AG04449 (cell line): ENCODE measurements around the gene PGA5.

ENCODE experiments used
- CTCF ChIA-PET: fragments of 350-600 bp; formaldehyde crosslinking; extraction: SDS; loops from one replicate; lab custom pipeline; 2021; ENCODE audit warnings: antibody characterized with exemption; lab: Yijun Ruan, JAX
- POLR2A ChIA-PET: fragments of 400-600, 350-600 bp; formaldehyde crosslinking; extraction: SDS; loops from one replicate; lab custom pipeline; 2020; ENCODE audit warnings: antibody characterized with exemption, inconsistent platforms; lab: Yijun Ruan, JAX
- DNase-seq: peaks from one replicate; pipeline ENCODE4 v3.0.0-alpha.2; 2010; ENCODE audit warnings: low read depth, low spot score
- H3K4me3 ChIP-seq: 2 replicates; pipeline ENCODE4 v1.5.1; 2011; ENCODE audit warnings: low read depth, mild to moderate bottlenecking, control low read depth, low read length
- TF ChIP-seq, protein P1 (sequence below): IDR thresholded peaks from one replicate; pipeline ENCODE4 v1.5.1; 2011; ENCODE audit warnings: mild to moderate bottlenecking, moderate library complexity, low read length, control low read depth, inconsistent platforms; ENCODE audit not compliant: insufficient read depth; ENCODE audit errors: missing control alignments

Gene PGA5

DNA sequence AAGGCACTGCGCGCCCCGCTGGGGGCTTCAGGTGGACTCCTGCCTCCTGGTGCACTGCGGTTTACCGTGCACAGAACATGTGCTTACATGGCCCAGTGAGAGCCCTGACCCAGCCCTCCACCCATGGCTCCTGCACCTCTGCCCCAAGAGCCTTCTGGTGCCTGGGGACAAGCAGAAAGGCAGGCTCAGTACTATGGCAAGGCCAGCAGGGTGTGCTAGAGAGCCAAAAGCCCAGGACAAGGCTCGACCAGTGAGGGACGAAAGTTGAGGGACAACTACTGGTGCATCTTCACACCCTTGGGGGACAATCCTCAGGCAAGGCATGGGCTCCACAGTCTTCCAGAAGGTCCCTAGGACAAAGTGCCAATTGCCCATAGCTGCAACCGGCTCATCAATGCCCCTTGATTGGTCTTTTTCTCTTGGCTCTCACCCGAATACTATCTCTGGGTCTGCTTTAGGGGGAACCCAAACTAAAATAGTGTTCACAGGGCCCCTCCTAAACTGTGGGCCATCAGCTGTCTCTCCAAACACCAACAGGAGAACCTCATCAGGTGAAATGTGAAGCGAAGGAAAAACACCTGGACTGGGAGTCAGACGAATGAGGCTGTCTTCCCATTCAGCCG is 13.5 kb downstream of the PGA5 start:
- CTCF ChIA-PET = interaction anchor here (0.6 to 6.1 kb wide), 29 partner anchors 12 to 339 kb away, joined by 3 to 99 read pairs (median 5); partner anchors contain the start of genes TMEM216 and VWCE
- no peak overlapping the region for H3K4me3 ChIP-seq
- POLR2A ChIA-PET = no interaction called here
- no peak for DNase-seq
- TF ChIP-seq, protein P1, sequence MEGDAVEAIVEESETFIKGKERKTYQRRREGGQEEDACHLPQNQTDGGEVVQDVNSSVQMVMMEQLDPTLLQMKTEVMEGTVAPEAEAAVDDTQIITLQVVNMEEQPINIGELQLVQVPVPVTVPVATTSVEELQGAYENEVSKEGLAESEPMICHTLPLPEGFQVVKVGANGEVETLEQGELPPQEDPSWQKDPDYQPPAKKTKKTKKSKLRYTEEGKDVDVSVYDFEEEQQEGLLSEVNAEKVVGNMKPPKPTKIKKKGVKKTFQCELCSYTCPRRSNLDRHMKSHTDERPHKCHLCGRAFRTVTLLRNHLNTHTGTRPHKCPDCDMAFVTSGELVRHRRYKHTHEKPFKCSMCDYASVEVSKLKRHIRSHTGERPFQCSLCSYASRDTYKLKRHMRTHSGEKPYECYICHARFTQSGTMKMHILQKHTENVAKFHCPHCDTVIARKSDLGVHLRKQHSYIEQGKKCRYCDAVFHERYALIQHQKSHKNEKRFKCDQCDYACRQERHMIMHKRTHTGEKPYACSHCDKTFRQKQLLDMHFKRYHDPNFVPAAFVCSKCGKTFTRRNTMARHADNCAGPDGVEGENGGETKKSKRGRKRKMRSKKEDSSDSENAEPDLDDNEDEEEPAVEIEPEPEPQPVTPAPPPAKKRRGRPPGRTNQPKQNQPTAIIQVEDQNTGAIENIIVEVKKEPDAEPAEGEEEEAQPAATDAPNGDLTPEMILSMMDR = peak; percentile 95

DNA sequence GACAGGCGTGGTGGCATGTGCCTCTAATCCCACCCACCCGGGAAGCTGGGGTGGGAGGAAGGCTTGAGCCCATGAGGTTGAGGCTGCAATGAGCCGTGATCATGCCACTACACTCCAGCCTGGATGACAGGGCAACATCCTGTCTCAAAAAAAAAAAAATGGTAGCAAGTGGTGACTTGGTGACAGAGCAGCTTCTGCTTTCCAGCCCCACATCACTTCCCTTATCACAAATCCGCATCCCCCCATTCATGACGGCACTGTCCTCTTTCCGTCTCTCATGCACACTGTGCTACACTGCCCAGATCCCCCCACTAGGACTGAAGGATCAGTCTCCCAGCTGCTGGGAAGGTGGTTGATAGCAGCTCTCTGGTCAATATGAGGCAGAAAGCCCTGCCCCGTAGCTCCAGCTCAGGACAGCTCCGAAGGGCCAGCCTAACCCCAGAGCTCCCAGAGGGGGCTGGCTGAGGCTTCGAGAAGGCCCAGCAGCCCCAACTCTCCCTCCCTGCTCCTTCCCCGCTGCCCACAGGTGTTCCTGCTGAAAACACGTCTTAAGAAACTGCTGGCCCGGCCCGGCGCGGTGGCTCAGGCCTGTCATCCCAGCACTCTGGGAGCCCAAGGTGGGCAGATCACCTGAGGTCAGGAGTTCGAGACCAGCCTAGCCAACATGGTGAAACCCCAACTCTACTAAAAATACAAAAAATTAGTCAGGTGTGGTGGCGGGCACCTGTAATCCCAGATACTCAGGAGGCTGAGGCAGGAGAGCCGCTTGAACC is 15.9 kb downstream of the PGA5 start:
- ChIA-PET POLR2A (no interaction called here), CTCF (interaction anchor here (1.0 to 6.1 kb wide), 3 partner anchors 38 to 136 kb away, joined by 3 to 55 read pairs (median 3); partner anchors contain the start of genes TMEM216 and VWCE)
- TF ChIP-seq, protein P1 = no peak
- H3K4me3 ChIP-seq = no peak overlapping the region
- DNase-seq = no peak

DNA sequence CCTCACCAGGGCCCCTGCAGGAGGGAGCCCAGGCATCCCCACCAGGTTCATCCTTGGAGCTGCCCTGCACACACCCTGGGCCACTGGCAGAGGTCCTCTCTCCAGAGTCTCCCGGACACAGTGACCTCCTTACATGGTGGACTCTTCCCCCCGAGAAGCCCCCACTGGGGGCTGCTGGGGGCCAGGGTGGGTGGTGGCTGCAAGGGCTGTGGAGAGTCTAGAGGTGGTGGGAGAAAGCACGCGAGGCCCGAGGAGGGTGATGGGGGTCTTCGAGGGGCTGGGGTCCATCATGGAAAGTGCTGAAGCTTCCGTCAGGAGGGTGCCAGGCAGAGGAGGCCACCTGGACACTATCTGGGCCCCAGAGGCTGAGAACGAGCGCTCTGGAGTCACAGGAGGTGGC is 17.6 kb downstream of the PGA5 start:
- TF ChIP-seq, protein P1 = no peak
- ChIA-PET CTCF (no interaction called here), POLR2A (no interaction called here)
- H3K4me3 ChIP-seq = no peak overlapping the region
- no peak for DNase-seq

DNA sequence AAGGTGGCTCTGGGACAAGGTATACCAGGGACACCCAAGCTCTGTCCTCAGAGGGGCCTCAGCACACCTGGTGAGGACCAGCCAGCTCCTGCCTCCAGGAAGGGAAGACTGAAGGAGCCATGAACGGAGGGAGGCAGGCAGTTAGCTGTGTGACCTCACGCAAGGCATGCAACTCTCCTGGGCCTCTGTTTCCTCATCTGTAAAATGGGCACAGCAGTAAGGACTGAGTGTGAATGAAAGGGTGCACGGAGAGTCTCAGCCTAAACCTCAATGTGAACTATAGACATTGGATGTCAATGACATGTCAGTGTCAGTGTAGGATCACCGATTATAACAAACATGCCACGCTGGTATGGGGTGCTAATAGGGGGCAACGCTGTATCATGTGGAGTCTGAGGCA is 18.4 kb downstream of the PGA5 start:
- no peak for DNase-seq
- CTCF ChIA-PET = no interaction called here
- POLR2A ChIA-PET = no interaction called here
- no peak overlapping the region for H3K4me3 ChIP-seq
- TF ChIP-seq, protein P1 = no peak

DNA sequence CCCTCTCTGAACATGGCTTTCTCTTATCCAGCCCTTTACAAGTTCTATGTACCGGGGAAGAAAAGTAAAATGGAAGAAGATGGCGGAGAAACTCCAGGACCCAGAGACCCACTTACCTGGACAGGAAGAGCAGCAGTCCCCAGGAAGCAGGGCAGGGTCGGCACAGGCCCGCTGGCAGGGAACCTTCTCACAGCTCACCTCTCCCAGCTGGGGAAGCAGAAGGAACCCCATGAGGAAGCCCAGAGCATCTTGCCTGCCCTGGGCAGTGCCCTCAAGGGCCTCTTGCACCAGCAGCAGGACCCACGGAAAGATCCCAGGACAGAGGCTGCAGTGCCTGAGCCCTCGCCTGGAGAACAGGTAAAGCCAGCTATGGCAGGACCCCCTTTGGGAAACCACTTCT is 23.4 kb downstream of the PGA5 start:
- no peak for DNase-seq
- ChIA-PET POLR2A (no interaction called here), CTCF (interaction anchor here (10.3 kb wide), 1 partner anchor 11 kb away, joined by 99 read pairs; no protein-coding TSS in a partner anchor)
- TF ChIP-seq, protein P1 = no peak
- H3K4me3 ChIP-seq = no peak overlapping the region

DNA sequence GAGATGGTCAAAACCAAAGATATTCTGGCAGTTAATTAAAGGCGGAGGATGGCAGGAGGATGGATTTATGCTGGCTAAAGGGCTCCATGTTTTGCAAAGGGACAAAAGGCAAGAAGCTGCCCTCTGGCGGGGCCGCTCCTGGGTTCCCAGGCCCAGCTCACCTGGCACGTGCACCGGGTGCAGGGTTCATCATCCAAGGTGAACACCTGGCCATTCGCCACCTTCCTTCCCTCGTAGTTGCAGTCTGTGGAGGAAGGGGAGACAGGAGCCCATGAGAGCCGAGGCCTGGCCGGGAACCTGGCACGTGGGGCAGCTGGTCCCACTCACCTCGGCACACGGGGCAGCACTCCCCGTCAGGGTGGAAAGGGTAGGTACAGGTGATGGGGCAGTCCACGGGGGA is 23.8 kb downstream of the PGA5 start:
- TF ChIP-seq, protein P1 = no peak
- POLR2A ChIA-PET = no interaction called here
- DNase-seq = no peak
- no peak overlapping the region for H3K4me3 ChIP-seq
- CTCF ChIA-PET = interaction anchor here (10.3 kb wide), 1 partner anchor 11 kb away, joined by 99 read pairs; no protein-coding TSS in a partner anchor
